CD4-positive, CD25-positive, alpha-beta regulatory T cell (primary cell): Measurements from ENCODE around the gene ASPDH. TPM values are rescaled to one million over a fixed set of nuclear protein-coding genes. Genes with fewer than 3 reads are reported as not detected.

Experiments
- ATAC-seq, 2 donors: fragments of 150-1000 bp; cut with Tn5 transposase; one replicate each; pipeline ENCODE4 v1.10.0; 2021; ENCODE audit warnings: low read depth in 2 of 2, moderate number of reproducible peaks in 2 of 2, moderate library complexity in 1 of 2
- DNase-seq, 3 donors: peaks; one replicate each; pipeline versions ENCODE4 v3.0.0 to v3.0.0-alpha.2; 2012 to 2022; ENCODE audit warnings: mixed read lengths in 1 of 3
- H3K27ac ChIP-seq: one replicate; pipeline ENCODE4 v1.7.0; 2013; ENCODE audit warnings: mild to moderate bottlenecking, low read length; ENCODE audit not compliant: insufficient read depth, poor library complexity, severe bottlenecking
- H3K27me3 ChIP-seq: one replicate; pipeline ENCODE4 v1.7.0; 2013; ENCODE audit warnings: low read length; ENCODE audit not compliant: control insufficient read depth, insufficient read depth
- H3K36me3 ChIP-seq: one replicate; pipeline ENCODE4 v1.7.0; 2013; ENCODE audit warnings: mild to moderate bottlenecking, low read length, moderate library complexity; ENCODE audit not compliant: control insufficient read depth, insufficient read depth
- H3K4me1 ChIP-seq: 2 replicates; pipeline ENCODE4 v1.7.0; 2013; ENCODE audit warnings: mild to moderate bottlenecking, low read length; ENCODE audit not compliant: insufficient read depth, control insufficient read depth, poor library complexity, severe bottlenecking
- H3K4me3 ChIP-seq: one replicate; pipeline ENCODE4 v1.7.0; 2013; ENCODE audit warnings: low read depth, mild to moderate bottlenecking, low read length, moderate library complexity
- H3K9me3 ChIP-seq, 2 experiments: 1 replicate in 1 of 2; 2 replicates in 1 of 2; pipeline ENCODE4 v1.7.0; 2013; ENCODE audit warnings: low read length in 2 of 2, mild to moderate bottlenecking in 1 of 2, moderate library complexity in 1 of 2; ENCODE audit not compliant: control insufficient read depth in 2 of 2
- H3K27ac Mint-ChIP-seq, 3 donors: one replicate each; pipeline ENCODE4 v1.8.0; 2020 to 2022; ENCODE audit warnings: mild to moderate bottlenecking in 3 of 3, mixed read lengths in 3 of 3, moderate library complexity in 2 of 3
- H3K27me3 Mint-ChIP-seq: one replicate; pipeline ENCODE4 v1.8.0; 2022; ENCODE audit warnings: mild to moderate bottlenecking, mixed read lengths
- H3K36me3 Mint-ChIP-seq: one replicate; pipeline ENCODE4 v1.8.0; 2020; ENCODE audit warnings: mixed read lengths
- H3K4me1 Mint-ChIP-seq, 4 donors: one replicate each; pipeline ENCODE4 v1.8.0; 2020 to 2022; ENCODE audit warnings: mixed read lengths in 4 of 4, mild to moderate bottlenecking in 1 of 4
- H3K4me3 Mint-ChIP-seq, 4 donors: one replicate each; pipeline ENCODE4 v1.8.0; 2020 to 2022; ENCODE audit warnings: mild to moderate bottlenecking in 4 of 4, mixed read lengths in 4 of 4, moderate library complexity in 3 of 4
- H3K9me3 Mint-ChIP-seq, 7 donors: one replicate each; pipeline ENCODE4 v1.8.0; 2020 to 2022; ENCODE audit warnings: mixed read lengths in 7 of 7, mild to moderate bottlenecking in 3 of 7, moderate library complexity in 2 of 7
- polyA plus RNA-seq, 4 donors: library from polyadenylated mRNA; unstranded; fragments of 300-500 nt; fragmentation: Illumina TruSeq; gene quantifications; one replicate each; pipeline ENCODE4 v1.2.3, GENCODE V29; 2021
- total RNA-seq: library from RNA; stranded (reverse); gene quantifications from one replicate; pipeline ENCODE4 v1.2.3, GENCODE V29; 2022

The ASPDH gene
- total and polyA plus RNA-seq, 5 donors from 2014 or later = not detected

DNA sequence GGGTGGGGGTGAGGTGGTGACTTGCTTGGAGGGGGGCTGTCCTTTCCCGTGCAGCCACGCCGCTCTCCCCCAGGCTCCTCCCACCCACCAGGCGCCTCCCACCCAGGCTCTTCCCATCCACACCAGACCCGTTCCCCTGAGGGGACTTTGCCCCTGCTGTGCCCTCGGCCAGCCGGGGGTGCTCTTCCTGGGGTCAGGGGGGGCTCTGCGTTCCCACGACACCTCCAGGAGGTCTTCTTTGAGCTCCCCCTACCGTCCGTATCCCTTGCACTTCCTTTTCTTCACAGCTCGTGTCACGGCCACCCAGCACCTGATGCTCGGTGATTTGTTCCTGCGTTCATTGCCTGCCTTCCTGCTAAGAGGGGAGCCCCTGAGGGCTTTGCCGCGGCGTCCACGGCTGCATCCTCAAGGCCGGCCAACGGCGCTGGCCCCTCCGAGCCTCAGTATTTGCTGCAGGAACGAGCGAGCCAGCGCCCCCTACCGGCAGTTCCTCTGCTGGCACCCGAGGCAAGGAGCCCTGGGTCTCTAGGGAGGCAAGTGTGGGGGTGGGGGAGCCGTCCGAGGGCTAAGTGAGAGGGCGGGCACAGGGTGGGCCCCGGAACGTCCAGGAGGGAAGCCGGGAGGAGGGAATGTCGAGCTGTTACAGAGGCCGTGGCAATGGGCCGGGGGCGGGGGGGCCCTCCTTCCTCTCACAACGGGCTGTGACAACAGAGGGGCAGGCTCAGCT is 42.7 kb upstream of the ASPDH start:
- H3K4me3 Mint-ChIP-seq = peak overlapping the region; percentile 81 to 95 (median 88)
- Histone ChIP-seq H3K27ac (no peak overlapping the region), H3K27me3 (no peaks in the 10 kb centered on the region), H3K36me3 (no peaks in the 10 kb centered on the region), H3K4me1 (peaks cover 12% of the 10 kb centered on the region), H3K4me3 (peak overlapping the region; percentile 24), H3K9me3 (no peaks in the 10 kb centered on the region)
- peaks cover 44% of the 10 kb centered on the region for H3K27me3 Mint-ChIP-seq
- no peaks in the 10 kb centered on the region for H3K36me3 Mint-ChIP-seq
- peak in 1 of 2 donors; percentile 44 for ATAC-seq
- H3K9me3 Mint-ChIP-seq = peaks cover 0 to 3% (median 0%) of the 10 kb centered on the region in 7 donors
- H3K4me1 Mint-ChIP-seq = peaks cover 0 to 17% (median 11%) of the 10 kb centered on the region in 4 donors
- DNase-seq = peak; percentile 44 to 61 (median 61)
- peak overlapping the region in 1 of 3 donors; percentile 68 for H3K27ac Mint-ChIP-seq

GRCh38 chr19:50555450-50556281 is 42.0 kb upstream of the ASPDH start:
- Histone ChIP-seq H3K27me3 (no peaks in the 10 kb centered on the region), H3K36me3 (no peaks in the 10 kb centered on the region), H3K9me3 (no peaks in the 10 kb centered on the region), H3K27ac (no peak overlapping the region), H3K4me3 (no peak overlapping the region), H3K4me1 (peaks cover 12% of the 10 kb centered on the region)
- ATAC-seq (no peak), DNase-seq (no peak)
- Mint-ChIP-seq H3K4me3 (peak overlapping the region in 3 of 4 donors; percentile 33 to 85 (median 81)), H3K27ac (peak overlapping the region in 1 of 3 donors; percentile 79), H3K27me3 (peaks cover 44% of the 10 kb centered on the region), H3K36me3 (no peaks in the 10 kb centered on the region), H3K4me1 (peaks cover 0 to 17% (median 11%) of the 10 kb centered on the region in 4 donors), H3K9me3 (peaks cover 0 to 3% (median 0%) of the 10 kb centered on the region in 7 donors)

GRCh38 chr19:50555033-50555432 is 41.3 kb upstream of the ASPDH start:
- Histone ChIP-seq H3K4me1 (peaks cover 12% of the 10 kb centered on the region), H3K4me3 (no peak overlapping the region), H3K9me3 (no peaks in the 10 kb centered on the region), H3K36me3 (no peaks in the 10 kb centered on the region), H3K27me3 (no peaks in the 10 kb centered on the region), H3K27ac (no peak overlapping the region)
- peaks cover 44% of the 10 kb centered on the region for H3K27me3 Mint-ChIP-seq
- peak overlapping the region in 1 of 3 donors; percentile 79 for H3K27ac Mint-ChIP-seq
- H3K9me3 Mint-ChIP-seq = peaks cover 0 to 3% (median 0%) of the 10 kb centered on the region in 7 donors
- H3K36me3 Mint-ChIP-seq = no peaks in the 10 kb centered on the region
- DNase-seq = no peak
- peaks cover 0 to 20% (median 11%) of the 10 kb centered on the region in 4 donors for H3K4me1 Mint-ChIP-seq
- no peak for ATAC-seq
- H3K4me3 Mint-ChIP-seq = peak overlapping the region in 2 of 4 donors; percentile 33 to 85

DNA sequence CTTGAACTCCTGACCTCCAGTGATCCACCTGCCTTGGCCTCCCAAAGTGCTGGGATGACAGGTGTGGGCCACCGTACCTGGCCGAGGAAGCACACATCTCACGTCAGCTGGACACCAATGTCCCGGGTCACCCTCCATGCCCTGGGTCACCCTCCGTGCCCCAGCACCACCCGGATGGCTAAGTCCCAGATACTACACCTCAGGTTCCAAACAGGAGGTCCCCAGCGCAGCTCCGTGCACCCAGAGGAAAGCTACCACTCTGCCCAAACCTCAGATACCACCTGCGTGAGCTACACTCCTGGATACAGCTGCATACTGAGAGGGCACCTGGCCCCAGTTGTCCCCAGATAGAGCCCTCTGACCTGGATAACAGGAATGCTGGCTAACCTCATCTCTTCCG is 40.5 kb upstream of the ASPDH start:
- no peak overlapping the region for H3K27ac Mint-ChIP-seq
- Histone ChIP-seq H3K27me3 (no peaks in the 10 kb centered on the region), H3K9me3 (no peaks in the 10 kb centered on the region), H3K4me1 (peaks cover 12% of the 10 kb centered on the region), H3K27ac (no peak overlapping the region), H3K4me3 (no peak overlapping the region), H3K36me3 (no peaks in the 10 kb centered on the region)
- no peaks in the 10 kb centered on the region for H3K36me3 Mint-ChIP-seq
- H3K4me1 Mint-ChIP-seq = peaks cover 0 to 20% (median 11%) of the 10 kb centered on the region in 4 donors
- ATAC-seq (no peak), DNase-seq (no peak)
- H3K27me3 Mint-ChIP-seq = peaks cover 41% of the 10 kb centered on the region
- peaks cover 0 to 3% (median 0%) of the 10 kb centered on the region in 7 donors for H3K9me3 Mint-ChIP-seq
- no peak overlapping the region for H3K4me3 Mint-ChIP-seq

DNA sequence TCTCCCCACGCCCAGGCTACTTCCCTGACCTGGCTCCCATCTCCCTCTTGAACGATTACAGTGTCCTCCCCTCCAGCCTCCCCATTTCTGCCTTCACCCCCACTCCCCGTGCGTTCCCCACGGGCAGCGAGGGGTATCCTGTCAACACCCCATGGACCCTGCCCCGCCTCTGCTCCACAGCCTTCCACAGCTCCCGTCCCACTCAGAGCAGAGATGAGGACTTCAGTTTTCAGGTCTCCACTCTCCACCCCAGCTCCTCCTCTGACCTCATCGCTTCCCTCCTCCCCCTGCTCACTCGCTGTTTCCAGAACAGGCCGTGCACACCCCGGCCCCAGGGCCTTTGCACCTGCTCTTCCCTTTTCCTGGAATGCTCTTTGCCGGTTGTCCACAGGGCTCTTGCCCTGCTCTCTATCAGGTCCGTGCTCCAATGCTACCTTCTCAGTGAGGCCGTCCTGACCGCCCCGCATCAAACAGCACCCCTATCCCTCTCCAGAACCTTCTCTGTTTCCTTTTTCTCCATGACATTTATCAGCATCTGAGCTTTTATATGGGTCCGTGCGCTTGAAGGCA is 39.5 kb upstream of the ASPDH start:
- Histone ChIP-seq H3K27ac (no peak overlapping the region), H3K4me3 (no peak overlapping the region), H3K9me3 (no peaks in the 10 kb centered on the region), H3K27me3 (no peaks in the 10 kb centered on the region), H3K36me3 (no peaks in the 10 kb centered on the region), H3K4me1 (peaks cover 12% of the 10 kb centered on the region)
- Mint-ChIP-seq H3K9me3 (peaks cover 0 to 3% (median 0%) of the 10 kb centered on the region in 7 donors), H3K36me3 (no peaks in the 10 kb centered on the region), H3K27me3 (peaks cover 40% of the 10 kb centered on the region), H3K4me1 (peaks cover 0 to 20% (median 11%) of the 10 kb centered on the region in 4 donors), H3K4me3 (no peak overlapping the region), H3K27ac (no peak overlapping the region)
- DNase-seq = no peak
- no peak for ATAC-seq

DNA sequence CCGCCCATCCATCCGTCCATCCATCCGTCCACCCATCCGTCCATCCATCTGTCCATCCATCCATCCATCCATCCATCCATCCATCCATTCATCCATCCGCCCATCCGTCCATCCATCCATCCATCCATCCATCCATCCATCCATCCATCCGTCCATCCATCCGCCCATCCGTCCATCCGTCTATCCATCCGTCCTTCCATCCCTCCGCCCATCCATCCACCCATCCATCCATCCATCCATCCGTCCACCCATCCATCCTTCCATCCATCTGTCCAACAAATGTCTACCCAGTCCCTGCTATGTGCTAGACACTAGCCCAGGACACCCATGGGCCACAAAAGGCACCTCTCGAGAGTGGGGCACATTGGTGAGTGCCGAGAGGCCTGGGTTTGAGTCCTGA is 38.8 kb upstream of the ASPDH start:
- peaks cover 0 to 1% (median 0%) of the 10 kb centered on the region in 7 donors for H3K9me3 Mint-ChIP-seq
- peak overlapping the region in 1 of 4 donors; percentile 43 for H3K4me3 Mint-ChIP-seq
- Histone ChIP-seq H3K4me3 (no peak overlapping the region), H3K27me3 (no peaks in the 10 kb centered on the region), H3K9me3 (no peaks in the 10 kb centered on the region), H3K36me3 (no peaks in the 10 kb centered on the region), H3K4me1 (peaks cover 12% of the 10 kb centered on the region), H3K27ac (no peak overlapping the region)
- no peaks in the 10 kb centered on the region for H3K36me3 Mint-ChIP-seq
- ATAC-seq (no peak), DNase-seq (no peak)
- no peak overlapping the region for H3K27ac Mint-ChIP-seq
- H3K4me1 Mint-ChIP-seq = peaks cover 0 to 20% (median 11%) of the 10 kb centered on the region in 4 donors
- peaks cover 36% of the 10 kb centered on the region for H3K27me3 Mint-ChIP-seq

- Mint-ChIP-seq H3K36me3 (no peaks in the 10 kb centered on the region), H3K4me1 (peaks cover 0 to 18% (median 11%) of the 10 kb centered on the region in 4 donors), H3K4me3 (no peak overlapping the region), H3K27me3 (peaks cover 30% of the 10 kb centered on the region), H3K9me3 (peaks cover 0 to 1% (median 0%) of the 10 kb centered on the region in 7 donors), H3K27ac (no peak overlapping the region)
- Histone ChIP-seq H3K4me3 (no peak overlapping the region), H3K4me1 (peaks cover 9% of the 10 kb centered on the region), H3K9me3 (no peaks in the 10 kb centered on the region), H3K36me3 (no peaks in the 10 kb centered on the region), H3K27ac (no peak overlapping the region), H3K27me3 (no peaks in the 10 kb centered on the region)
- no peak for DNase-seq
- ATAC-seq = no peak
Measured at GRCh38 chr19:50551715-50552187, 38.0 kb upstream of the ASPDH start.
